Measurements from ENCODE around the gene RCN2.
"Not testable (repeated sequence)": the region's sequence is repeated elsewhere in the genome, so short reads cannot be mapped to it uniquely, and the experiment has no call there.

Gene RCN2

DNA sequence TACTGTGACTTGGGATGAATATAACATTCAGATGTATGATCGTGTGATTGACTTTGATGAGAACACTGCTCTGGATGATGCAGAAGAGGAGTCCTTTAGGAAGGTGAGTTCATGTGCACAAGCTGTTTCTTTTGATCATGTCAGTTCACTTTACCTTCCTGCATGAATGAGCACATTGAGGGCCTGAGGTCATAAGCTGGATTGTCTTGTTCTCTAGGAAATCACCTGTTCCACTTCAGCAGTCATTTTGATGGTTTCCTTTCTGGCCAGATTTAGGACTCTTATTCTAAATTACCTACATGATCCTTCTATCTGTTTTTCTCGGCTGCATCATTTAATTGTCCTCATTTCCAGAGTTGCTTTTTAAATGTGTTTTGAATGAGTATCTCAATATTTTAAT lies 4.1 kb downstream of the RCN2 start:
- DNase-seq = no peak

- DNase-seq = no peak
Observed at GRCh38 chr15:76936671-76937070, 5.1 kb downstream of the RCN2 start.

- DNase-seq = no peak
Observed at GRCh38 chr15:76938752-76939151, 7.2 kb downstream of the RCN2 start.

DNA sequence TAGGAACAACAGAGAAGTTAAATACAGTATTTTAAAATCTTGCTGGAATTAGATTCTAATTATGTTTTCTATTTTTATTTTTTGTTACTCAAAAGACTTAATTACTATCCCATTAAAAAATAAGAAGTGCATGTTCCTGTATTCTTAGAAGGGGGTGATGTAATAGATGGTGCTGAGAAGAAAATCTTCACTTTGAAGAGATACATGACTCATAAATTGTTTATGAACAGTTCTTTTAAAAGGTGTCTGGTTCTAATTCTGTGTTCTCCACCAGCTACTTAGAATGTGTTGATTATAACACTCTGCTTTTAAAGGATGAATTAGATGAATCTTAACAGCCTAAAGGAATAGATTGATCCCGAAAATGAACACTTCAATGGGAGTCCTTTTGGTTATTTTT lies 8.2 kb downstream of the RCN2 start:
- DNase-seq = no peak

DNA sequence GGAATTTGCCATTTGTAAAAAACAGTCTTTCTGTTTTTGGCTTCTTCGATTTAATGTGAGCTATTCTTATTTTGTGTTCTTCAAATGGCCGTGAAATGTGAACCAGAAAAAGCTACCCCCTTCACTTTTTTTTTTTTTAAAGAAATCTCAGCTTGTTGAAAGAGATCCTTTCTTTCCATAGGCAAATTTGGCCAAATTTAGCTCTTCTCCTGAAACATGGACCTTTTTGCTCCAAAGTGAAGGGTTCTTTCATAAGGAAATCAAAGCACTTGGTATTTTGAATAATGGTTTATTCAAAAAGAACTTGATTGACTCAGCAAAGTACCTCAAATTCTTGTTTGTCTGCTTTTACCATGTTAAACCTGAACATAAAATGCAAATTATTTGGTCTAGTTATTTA lies 10.1 kb downstream of the RCN2 start:
- DNase-seq = no peak

DNA sequence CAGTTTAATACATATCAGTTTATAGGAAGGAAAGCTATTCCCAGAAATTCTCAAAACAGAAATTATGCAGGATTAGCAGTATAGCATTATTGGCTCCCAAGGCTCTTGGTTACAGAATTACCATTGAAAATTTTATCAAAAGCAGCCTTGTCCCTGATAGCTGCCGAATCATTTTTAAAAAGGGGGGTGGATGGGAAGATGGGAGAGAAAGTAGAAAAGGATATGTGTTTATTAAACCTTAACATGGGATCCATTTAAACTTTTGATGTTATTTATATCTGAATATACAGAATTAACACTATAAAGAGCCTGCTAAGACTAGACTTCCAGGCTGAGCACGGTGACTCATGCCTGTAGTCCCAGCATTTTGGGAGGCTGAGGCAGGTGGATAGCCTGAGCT lies 10.8 kb downstream of the RCN2 start:
- DNase-seq = no peak

- no peak for DNase-seq
Observed at GRCh38 chr15:76945494-76946093, 14.0 kb downstream of the RCN2 start.

- no peak for DNase-seq
Observed at GRCh38 chr15:76947454-76947853, 15.9 kb downstream of the RCN2 start.

- no peak for DNase-seq
Observed at GRCh38 chr15:76951220-76951619, 19.7 kb downstream of the RCN2 start.

GRCh38 chr15:76953913-76954312 lies 22.4 kb downstream of the RCN2 start:
- no peak for DNase-seq

DNA sequence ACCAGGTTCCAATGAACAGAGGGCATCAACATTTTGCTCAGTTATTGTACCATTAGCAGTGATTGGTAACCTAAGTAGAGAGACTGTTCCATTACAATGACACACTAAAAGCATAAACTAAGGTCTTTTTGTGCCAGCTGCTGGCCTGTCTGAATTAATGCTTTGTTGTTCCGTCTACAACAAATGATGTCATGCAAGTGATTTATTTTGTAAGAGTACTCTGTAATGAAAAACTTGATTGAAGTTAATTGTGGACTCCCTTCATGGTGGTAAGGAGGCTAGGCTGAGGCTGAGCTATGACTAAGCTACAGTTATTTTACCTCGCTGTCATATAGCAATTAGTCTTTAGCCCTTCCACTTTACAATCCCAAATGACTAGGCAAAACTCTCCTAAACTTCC lies 23.2 kb downstream of the RCN2 start:
- DNase-seq = no peak

GRCh38 chr15:76961268-76962011 lies 29.9 kb downstream of the RCN2 start:
- no peak for DNase-seq

GRCh38 chr15:76962337-76963013 lies 30.9 kb downstream of the RCN2 start:
- no peak for DNase-seq

- no peak for DNase-seq
Observed at GRCh38 chr15:76963596-76963995, 32.0 kb downstream of the RCN2 start.

DNA sequence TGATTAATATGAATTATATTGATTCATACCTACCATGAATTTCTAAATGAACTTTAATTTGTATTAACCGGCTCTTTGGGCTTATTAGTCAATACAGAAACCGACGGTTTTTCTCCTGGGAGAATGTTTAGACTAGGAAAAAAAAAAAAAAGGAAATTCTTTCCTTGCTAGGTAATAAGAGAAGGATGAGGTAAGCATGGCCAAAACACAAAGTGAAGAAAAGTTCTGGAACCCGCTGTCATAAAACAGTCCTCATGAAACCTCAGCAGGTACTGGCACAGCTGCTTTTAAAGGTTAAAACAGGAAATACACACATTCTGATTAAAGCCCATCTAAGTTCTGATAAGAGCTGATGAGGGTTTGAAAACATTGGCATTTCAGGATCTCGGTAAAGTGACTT lies 32.6 kb downstream of the RCN2 start:
- DNase-seq = no peak

GRCh38 chr15:76966051-76966450 lies 34.5 kb downstream of the RCN2 start:
- DNase-seq = not testable (repeated sequence)

DNA sequence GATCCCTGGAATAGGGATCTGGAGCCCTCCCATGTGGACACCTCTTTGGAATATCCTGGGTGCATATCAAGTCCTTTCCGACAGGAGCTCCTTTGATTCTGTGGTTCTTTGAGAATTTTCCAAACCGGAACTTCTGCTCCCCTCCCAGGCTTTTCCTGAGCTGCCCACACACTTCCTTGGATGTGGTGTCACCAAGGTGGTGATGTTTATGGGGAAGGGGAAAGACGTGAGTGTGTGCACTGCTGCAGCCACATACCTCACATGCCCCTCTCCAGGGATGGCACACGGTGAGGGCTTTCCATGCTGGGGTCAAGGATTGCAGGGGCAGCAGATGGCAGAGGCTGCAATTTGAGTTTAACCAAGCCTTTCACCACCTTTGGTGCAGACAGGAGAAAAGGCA lies 35.5 kb downstream of the RCN2 start:
- no peak for DNase-seq

DNA sequence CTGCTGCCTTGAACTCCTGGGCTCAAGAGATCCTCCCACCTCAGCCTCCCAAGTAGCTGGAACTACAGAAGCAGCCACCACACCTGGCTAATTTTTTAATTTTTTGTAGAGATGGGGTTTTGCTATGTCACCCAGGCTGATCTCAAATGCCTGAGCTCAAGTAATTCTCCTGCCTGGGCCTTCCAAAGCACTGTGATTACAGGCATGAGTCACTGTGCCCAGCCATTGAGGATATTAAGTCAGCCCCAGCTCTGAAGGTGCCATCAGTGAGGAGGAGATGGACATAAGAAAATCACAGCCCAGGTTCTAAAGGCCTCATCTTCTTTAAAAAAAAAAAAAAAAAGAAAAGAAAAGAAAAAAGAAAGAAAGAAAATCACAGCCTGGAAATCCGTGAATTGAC lies 36.8 kb downstream of the RCN2 start:
- DNase-seq = no peak

DNA sequence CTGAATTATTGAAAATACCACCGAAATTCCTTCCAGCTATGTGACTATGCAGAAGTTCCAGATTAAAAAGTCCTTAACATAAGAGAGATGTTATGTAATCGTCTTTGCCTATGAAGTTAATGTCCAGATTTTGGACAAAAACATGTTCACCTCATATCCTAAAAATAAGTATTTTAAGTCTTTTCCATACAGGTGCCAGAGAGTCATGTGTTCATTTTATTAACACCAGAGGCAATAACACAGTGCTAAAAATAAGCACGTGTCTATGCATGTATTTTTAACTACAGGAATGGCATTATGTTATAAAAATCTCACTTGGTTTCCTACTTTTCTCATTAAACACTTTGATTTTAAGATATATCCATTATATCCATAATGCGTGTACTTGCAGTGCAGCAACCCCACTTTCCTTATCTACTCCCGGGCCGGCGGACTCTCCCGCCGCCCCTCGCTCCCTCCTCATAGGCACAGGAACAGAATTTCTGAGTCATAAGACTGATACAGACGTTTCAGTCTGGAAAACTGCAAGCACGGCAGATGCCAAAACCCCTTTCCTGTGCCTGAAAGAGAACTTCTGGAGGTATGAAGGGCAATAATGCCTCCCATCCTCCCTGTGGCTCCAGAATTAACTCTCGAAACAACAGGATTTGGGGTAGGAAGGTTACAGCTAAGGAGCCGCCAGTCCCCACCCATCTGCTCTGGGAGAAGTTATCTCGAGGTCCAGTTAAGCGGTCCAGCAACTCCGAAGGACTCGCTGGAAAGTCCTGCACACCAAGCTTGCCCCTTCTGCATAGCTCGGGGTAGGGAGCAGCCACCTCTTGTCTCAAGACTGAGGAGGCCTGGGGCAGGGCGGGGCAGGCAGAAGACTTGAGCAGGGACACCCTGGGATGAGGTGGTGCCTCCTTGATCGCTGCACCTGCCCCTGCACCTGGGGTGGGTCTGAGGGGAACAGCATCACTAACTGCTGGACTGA lies 41.1 kb downstream of the RCN2 start:
- DNase-seq = no peak

GRCh38 chr15:76973362-76973743 lies 41.8 kb downstream of the RCN2 start:
- peak; percentile 86 for DNase-seq

GRCh38 chr15:76973906-76974305 lies 42.4 kb downstream of the RCN2 start:
- no peak for DNase-seq

GRCh38 chr15:76974456-76975036 lies 43.0 kb downstream of the RCN2 start:
- DNase-seq = no peak

DNA sequence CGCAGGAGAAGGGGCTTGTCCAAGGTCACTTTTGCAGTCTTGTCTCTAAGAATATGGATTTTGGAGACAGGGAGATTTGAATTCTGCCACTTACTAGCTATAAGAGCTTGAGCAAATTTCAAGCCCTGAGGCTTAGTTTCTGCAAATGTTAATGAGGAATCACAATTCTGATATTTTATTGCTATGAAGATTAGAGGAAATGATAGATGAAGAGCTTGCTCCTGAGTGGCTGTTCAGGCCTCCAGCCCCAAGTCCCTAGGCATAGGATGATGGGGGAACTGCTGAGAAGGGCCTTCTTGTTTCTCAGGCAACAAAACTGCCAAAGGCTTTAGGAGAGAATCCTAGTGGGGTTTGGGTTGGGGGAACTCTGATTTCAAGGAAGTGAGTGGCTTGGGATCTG lies 44.6 kb downstream of the RCN2 start:
- DNase-seq = no peak
